ENCODE results near the gene C5orf34. TPM values are rescaled to one million over a fixed set of nuclear protein-coding genes. Genes with fewer than 3 reads are reported as not detected.

Gene C5orf34, protein sequence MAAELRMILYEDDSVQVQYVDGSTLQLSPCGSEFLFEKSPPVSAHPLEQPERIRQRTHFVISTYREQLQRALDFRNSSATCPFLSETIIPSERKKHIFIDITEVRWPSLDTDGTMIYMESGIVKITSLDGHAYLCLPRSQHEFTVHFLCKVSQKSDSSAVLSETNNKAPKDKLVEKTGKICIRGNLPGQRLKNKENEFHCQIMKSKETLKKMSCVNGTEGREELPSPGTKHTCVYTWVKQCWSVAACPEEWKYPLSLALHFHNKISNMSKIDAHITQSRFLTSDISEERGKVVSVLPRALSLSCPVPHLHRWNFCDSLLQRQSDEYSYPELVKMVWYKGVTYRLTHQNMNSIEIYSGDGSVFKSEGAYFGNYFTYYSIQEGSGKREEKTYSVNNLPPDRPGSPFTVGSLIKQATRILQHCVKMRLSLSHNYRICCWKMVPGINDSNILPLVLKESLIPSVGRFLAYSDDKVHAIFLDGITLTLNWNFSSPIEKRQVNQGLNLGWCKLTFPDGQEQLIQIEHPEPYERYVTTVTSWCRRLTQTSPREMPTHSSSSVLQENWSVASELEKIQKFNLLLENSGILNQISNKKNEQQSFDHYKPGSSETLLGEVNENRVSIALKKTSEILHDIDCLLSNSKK
- 3.1 and 3.6 TPM in 2 replicates for total RNA-seq

GRCh38 chr5:43514816-43515677, at the start of gene C5orf34:
C5orf34 (minus strand) TSS chr5:43515148; CDS start chr5:43509339, 5,809 bp downstream.

GRCh38 chr5:43556857-43557542, 42.1 kb upstream of the C5orf34 start, which contains the start of gene PAIP1:
PAIP1 (minus strand) TSS chr5:43557077; CDS start chr5:43556846, 231 bp downstream.

GRCh38 chr5:43483298-43484105, 31.4 kb downstream of the C5orf34 start, which contains the start of gene TMEM267:
TMEM267 (minus strand) TSS chr5:43483865; CDS start chr5:43453969, 29,896 bp downstream.

Other genes with a start within 250 kb of the C5orf34 start
- 18.1 and 20.7 TPM in 2 replicates for gene HMGCS1, start 201.7 kb downstream of the C5orf34 start, total RNA-seq
- 0.18 and 0.38 TPM in 2 replicates for gene CCL28, start 102.8 kb downstream of the C5orf34 start, total RNA-seq
- 10.7 and 12.8 TPM in 2 replicates for gene TMEM267, start 31.3 kb downstream of the C5orf34 start, total RNA-seq
- gene PAIP1, start 41.9 kb upstream of the C5orf34 start, total RNA-seq = 55.8 and 64.6 TPM in 2 replicates
- gene NNT, start 88.0 kb upstream of the C5orf34 start, total RNA-seq = 52.5 and 69.9 TPM in 2 replicates

Data from endothelial cell of coronary artery (primary cell).